WTC11 (cell line): ENCODE results near the gene C2orf92. TPM values are rescaled to one million over a fixed set of nuclear protein-coding genes. Genes with fewer than 3 reads are reported as not detected.

ENCODE experiments used
- ATAC-seq: fragments of 200-7000 bp; cut with Tn5 transposase; 2 replicates; pipeline ENCODE4 v1.10.0; 2021; ENCODE audit warnings: mild to moderate bottlenecking, moderate library complexity
- CTCF ChIA-PET: fragments of 300-600 bp; sonication (Branson Sonifier 250); formaldehyde crosslinking; loops from one replicate; lab custom pipeline; 2021; ENCODE audit warnings: antibody characterized with exemption; lab: Charles Lee
- POLR2A ChIA-PET: fragments of 350-600 bp; sonication (Branson Sonifier 250); formaldehyde crosslinking; loops from one replicate; lab custom pipeline; 2021; ENCODE audit warnings: antibody characterized with exemption; lab: Charles Lee
- DNase-seq: peaks from one replicate; pipeline ENCODE4 v3.0.0; 2021; ENCODE audit warnings: low spot score
- H3K27ac Mint-ChIP-seq: 2 replicates; pipeline ENCODE4 v1.8.0; 2021; ENCODE audit warnings: mixed read lengths
- H3K27me3 Mint-ChIP-seq: 2 replicates; pipeline ENCODE4 v1.8.0; 2021; ENCODE audit warnings: low read depth, mild to moderate bottlenecking, moderate library complexity, mixed read lengths
- H3K36me3 Mint-ChIP-seq: 2 replicates; pipeline ENCODE4 v1.8.0; 2021; ENCODE audit warnings: mixed read lengths
- H3K4me1 Mint-ChIP-seq: 2 replicates; pipeline ENCODE4 v1.8.0; 2022; ENCODE audit warnings: mixed read lengths
- H3K4me3 Mint-ChIP-seq: 2 replicates; pipeline ENCODE4 v1.8.0; 2021; ENCODE audit warnings: mild to moderate bottlenecking, moderate library complexity, mixed read lengths
- H3K9me3 Mint-ChIP-seq: 2 replicates; pipeline ENCODE4 v1.8.0; 2021; ENCODE audit warnings: mixed read lengths
- AFF4 ChIP-seq: sonication (generic); formaldehyde crosslinking; IDR thresholded peaks from 2 replicates; pipeline ENCODE4 v1.8.1; 2023; ENCODE audit warnings: mild to moderate bottlenecking, missing genetic modification reagents, borderline replicate concordance
- ELF4 ChIP-seq: sonication (generic); formaldehyde crosslinking; IDR thresholded peaks from 2 replicates; pipeline ENCODE4 v1.8.1; 2022; ENCODE audit warnings: low read depth, mild to moderate bottlenecking, moderate library complexity, missing genetic modification reagents
- EMX1 ChIP-seq: fragments of 250-450 bp; sonication (Bioruptor Pico); IDR thresholded peaks from 2 replicates; pipeline ENCODE4 v1.8.0; 2021; ENCODE audit warnings: mild to moderate bottlenecking
- ERG ChIP-seq: fragments of 250-450 bp; sonication (Bioruptor Pico); IDR thresholded peaks from 2 replicates; pipeline ENCODE4 v1.8.0; 2021; ENCODE audit warnings: mild to moderate bottlenecking
- FOXJ3 ChIP-seq: sonication (generic); formaldehyde crosslinking; IDR thresholded peaks from 2 replicates; pipeline ENCODE4 v1.9.0; 2021; ENCODE audit warnings: missing genetic modification reagents, mild to moderate bottlenecking, borderline replicate concordance
- JAZF1 ChIP-seq: fragments of 250-450 bp; sonication (Bioruptor Pico); IDR thresholded peaks from 2 replicates; pipeline ENCODE4 v1.9.0; 2021; ENCODE audit warnings: moderate library complexity, mild to moderate bottlenecking, inconsistent platforms
- NFYB ChIP-seq: sonication (generic); formaldehyde crosslinking; conservative IDR thresholded peaks from 2 replicates; pipeline ENCODE4 v1.8.0; 2022; ENCODE audit warnings: low read depth, missing genetic modification reagents
- NR2C2 ChIP-seq: sonication (generic); formaldehyde crosslinking; IDR thresholded peaks from 2 replicates; pipeline ENCODE4 v1.8.0; 2022; ENCODE audit warnings: mild to moderate bottlenecking, missing genetic modification reagents
- SMAD3 ChIP-seq: sonication (generic); formaldehyde crosslinking; IDR thresholded peaks from 2 replicates; pipeline ENCODE4 v1.8.0; 2022; ENCODE audit warnings: missing genetic modification reagents, mild to moderate bottlenecking, borderline replicate concordance
- SP1 ChIP-seq: sonication (generic); formaldehyde crosslinking; conservative IDR thresholded peaks from 2 replicates; pipeline ENCODE4 v1.8.1; 2022; ENCODE audit warnings: missing genetic modification reagents
- STAT6 ChIP-seq: sonication (generic); formaldehyde crosslinking; conservative IDR thresholded peaks from 2 replicates; pipeline ENCODE4 v1.8.1; 2023; ENCODE audit warnings: mild to moderate bottlenecking, low read depth, missing genetic modification reagents, moderate library complexity
- ZNF281 ChIP-seq: sonication (generic); formaldehyde crosslinking; IDR thresholded peaks from 2 replicates; pipeline ENCODE4 v1.8.0; 2023; ENCODE audit warnings: mild to moderate bottlenecking, missing genetic modification reagents
- total RNA-seq: library from RNA; stranded (reverse); gene quantifications from 3 replicates; pipeline ENCODE4 v1.2.3, GENCODE V29; 2021
- TF ChIP-seq, protein P1 (sequence below): sonication (generic); formaldehyde crosslinking; IDR thresholded peaks from 2 replicates; pipeline ENCODE4 v1.8.1; 2022; ENCODE audit warnings: mild to moderate bottlenecking, missing genetic modification reagents, moderate library complexity, borderline replicate concordance
- TF ChIP-seq, protein P2 (sequence below): fragments of 250-450 bp; sonication (Bioruptor Pico); IDR thresholded peaks from 2 replicates; pipeline ENCODE4 v1.9.0; 2021; ENCODE audit warnings: mild to moderate bottlenecking, borderline replicate concordance
- TF ChIP-seq, protein P3 (sequence below): fragments of 250-450 bp; sonication (Bioruptor Pico); conservative IDR thresholded peaks from 2 replicates; pipeline ENCODE4 v1.9.0; 2021; ENCODE audit warnings: mild to moderate bottlenecking
- TF ChIP-seq, protein P4 (sequence below): sonication (generic); formaldehyde crosslinking; IDR thresholded peaks from 2 replicates; pipeline ENCODE4 v1.8.1; 2023; ENCODE audit warnings: mild to moderate bottlenecking, missing genetic modification reagents, moderate library complexity

Gene C2orf92
- total RNA-seq, 1 experiment from 2014 or later, result 5.2 TPM

DNA sequence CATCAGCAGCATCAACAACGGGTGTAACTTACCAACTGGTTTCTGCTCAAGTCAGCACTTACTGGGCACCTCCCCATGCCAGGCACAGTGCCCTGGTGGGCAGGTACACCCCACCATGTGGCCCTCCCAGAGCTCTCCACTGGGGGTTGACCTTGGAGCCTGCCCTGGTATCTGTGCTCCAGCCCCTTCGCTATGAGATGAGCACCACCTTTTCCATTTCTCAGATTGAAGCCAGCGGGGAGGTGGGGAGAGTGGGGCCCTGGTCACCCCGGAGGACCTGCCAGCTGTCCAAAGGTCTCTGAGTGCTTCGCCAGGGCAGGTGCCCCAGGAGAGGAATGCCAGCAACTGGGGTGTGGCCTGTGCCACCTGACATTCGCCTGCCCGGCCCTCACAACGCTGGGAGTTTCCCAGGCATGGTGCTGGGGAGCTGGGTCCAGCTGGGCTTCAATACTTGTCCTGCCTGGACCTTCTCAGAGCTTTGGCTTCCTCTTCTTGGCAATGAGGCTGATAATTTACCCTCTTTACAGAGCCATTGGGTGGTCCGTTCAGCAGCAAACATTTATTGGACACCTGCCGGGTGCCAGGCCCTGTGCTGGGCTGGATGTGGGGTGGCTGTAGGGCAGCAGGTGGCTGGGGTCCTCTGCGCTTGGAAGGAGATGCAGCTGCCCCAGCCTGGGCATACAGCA, 38.0 kb downstream of the C2orf92 start:
- Mint-ChIP-seq H3K4me3 (no peak overlapping the region), H3K4me1 (peaks cover 7% of the 10 kb centered on the region), H3K27me3 (peaks cover 4% of the 10 kb centered on the region; the same call in 1 of the 2 replicates), H3K27ac (no peak overlapping the region), H3K36me3 (0 out of 2 replicates have a peak, but pooled peaks cover 2% of the 10 kb centered on the region), H3K9me3 (peaks cover 3% of the 10 kb centered on the region; the same call in 1 of the 2 replicates)
- DNase-seq (no peak), ATAC-seq (no peak)
- CTCF ChIA-PET, result interaction anchor here (0.9 to 9.2 kb wide), 4 partner anchors 8 to 117 kb away, joined by 4 to 124 read pairs (median 32); no protein-coding TSS in a partner anchor
- POLR2A ChIA-PET, result interaction anchor here (0.5 kb wide), 1 partner anchor 27 kb away, joined by 3 read pairs; no protein-coding TSS in a partner anchor
- TF ChIP-seq EMX1 (CRISPR knock-in tag), result no peak
- no peak for TF ChIP-seq NFYB (CRISPR knock-in tag)
- no peak for TF ChIP-seq NR2C2 (CRISPR knock-in tag)
- no peak for TF ChIP-seq SP1 (CRISPR knock-in tag)
- TF ChIP-seq, protein P1, sequence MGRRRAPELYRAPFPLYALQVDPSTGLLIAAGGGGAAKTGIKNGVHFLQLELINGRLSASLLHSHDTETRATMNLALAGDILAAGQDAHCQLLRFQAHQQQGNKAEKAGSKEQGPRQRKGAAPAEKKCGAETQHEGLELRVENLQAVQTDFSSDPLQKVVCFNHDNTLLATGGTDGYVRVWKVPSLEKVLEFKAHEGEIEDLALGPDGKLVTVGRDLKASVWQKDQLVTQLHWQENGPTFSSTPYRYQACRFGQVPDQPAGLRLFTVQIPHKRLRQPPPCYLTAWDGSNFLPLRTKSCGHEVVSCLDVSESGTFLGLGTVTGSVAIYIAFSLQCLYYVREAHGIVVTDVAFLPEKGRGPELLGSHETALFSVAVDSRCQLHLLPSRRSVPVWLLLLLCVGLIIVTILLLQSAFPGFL (CRISPR knock-in tag), result no peak
- no peak for TF ChIP-seq SMAD3 (CRISPR knock-in tag)
- no peak for TF ChIP-seq ERG (CRISPR knock-in tag)
- TF ChIP-seq FOXJ3 (CRISPR knock-in tag), result no peak
- no peak for TF ChIP-seq ZNF281 (CRISPR knock-in tag)
- no peak for TF ChIP-seq STAT6 (CRISPR knock-in tag)
- TF ChIP-seq, protein P2, sequence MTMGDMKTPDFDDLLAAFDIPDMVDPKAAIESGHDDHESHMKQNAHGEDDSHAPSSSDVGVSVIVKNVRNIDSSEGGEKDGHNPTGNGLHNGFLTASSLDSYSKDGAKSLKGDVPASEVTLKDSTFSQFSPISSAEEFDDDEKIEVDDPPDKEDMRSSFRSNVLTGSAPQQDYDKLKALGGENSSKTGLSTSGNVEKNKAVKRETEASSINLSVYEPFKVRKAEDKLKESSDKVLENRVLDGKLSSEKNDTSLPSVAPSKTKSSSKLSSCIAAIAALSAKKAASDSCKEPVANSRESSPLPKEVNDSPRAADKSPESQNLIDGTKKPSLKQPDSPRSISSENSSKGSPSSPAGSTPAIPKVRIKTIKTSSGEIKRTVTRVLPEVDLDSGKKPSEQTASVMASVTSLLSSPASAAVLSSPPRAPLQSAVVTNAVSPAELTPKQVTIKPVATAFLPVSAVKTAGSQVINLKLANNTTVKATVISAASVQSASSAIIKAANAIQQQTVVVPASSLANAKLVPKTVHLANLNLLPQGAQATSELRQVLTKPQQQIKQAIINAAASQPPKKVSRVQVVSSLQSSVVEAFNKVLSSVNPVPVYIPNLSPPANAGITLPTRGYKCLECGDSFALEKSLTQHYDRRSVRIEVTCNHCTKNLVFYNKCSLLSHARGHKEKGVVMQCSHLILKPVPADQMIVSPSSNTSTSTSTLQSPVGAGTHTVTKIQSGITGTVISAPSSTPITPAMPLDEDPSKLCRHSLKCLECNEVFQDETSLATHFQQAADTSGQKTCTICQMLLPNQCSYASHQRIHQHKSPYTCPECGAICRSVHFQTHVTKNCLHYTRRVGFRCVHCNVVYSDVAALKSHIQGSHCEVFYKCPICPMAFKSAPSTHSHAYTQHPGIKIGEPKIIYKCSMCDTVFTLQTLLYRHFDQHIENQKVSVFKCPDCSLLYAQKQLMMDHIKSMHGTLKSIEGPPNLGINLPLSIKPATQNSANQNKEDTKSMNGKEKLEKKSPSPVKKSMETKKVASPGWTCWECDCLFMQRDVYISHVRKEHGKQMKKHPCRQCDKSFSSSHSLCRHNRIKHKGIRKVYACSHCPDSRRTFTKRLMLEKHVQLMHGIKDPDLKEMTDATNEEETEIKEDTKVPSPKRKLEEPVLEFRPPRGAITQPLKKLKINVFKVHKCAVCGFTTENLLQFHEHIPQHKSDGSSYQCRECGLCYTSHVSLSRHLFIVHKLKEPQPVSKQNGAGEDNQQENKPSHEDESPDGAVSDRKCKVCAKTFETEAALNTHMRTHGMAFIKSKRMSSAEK (CRISPR knock-in tag), result no peak
- TF ChIP-seq, protein P3, sequence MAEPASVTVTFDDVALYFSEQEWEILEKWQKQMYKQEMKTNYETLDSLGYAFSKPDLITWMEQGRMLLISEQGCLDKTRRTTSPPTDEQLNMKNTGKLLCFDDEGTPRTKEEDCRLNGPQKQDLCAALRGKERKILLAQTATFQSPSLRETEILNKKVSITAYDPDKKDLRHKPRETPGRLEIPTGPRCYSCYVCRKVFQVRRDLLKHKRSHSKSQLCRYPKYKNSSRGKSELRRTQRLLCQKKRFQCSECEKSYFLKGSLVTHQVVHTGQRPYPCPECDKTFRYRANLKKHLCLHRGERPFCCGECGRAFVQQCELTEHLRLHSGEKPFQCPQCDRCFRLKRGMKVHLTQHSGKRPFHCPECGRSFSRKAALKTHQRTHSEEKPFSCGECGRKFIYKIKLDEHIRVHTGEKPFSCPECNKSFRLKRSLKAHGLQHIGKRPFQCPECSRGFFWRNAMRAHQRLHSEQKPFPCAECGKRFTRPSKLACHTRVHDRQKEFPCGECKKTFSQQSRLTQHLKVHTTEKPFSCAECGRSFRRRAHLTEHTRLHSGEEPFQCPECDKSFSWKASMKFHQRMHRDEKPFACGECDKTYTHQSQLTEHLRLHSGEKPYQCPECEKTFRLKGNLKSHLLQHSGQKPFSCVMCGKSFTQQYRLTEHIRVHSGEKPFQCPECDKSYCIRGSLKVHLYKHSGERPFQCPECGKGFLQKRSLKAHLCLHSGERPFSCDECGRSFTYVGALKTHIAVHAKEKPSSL (CRISPR knock-in tag), result no peak
- TF ChIP-seq JAZF1, result no peak
- no peak for TF ChIP-seq ELF4 (CRISPR knock-in tag)
- TF ChIP-seq, protein P4, sequence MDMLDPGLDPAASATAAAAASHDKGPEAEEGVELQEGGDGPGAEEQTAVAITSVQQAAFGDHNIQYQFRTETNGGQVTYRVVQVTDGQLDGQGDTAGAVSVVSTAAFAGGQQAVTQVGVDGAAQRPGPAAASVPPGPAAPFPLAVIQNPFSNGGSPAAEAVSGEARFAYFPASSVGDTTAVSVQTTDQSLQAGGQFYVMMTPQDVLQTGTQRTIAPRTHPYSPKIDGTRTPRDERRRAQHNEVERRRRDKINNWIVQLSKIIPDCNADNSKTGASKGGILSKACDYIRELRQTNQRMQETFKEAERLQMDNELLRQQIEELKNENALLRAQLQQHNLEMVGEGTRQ (CRISPR knock-in tag), result no peak
- no peak for TF ChIP-seq AFF4 (CRISPR knock-in tag)
